NCI-H2107 (cell line): ENCODE measurements around the gene DUS4L.

Source experiments
- DNase-seq: peaks from one replicate; lab custom pipeline; 2025; lab: John Stamatoyannopoulos, UW

Gene DUS4L

DNA sequence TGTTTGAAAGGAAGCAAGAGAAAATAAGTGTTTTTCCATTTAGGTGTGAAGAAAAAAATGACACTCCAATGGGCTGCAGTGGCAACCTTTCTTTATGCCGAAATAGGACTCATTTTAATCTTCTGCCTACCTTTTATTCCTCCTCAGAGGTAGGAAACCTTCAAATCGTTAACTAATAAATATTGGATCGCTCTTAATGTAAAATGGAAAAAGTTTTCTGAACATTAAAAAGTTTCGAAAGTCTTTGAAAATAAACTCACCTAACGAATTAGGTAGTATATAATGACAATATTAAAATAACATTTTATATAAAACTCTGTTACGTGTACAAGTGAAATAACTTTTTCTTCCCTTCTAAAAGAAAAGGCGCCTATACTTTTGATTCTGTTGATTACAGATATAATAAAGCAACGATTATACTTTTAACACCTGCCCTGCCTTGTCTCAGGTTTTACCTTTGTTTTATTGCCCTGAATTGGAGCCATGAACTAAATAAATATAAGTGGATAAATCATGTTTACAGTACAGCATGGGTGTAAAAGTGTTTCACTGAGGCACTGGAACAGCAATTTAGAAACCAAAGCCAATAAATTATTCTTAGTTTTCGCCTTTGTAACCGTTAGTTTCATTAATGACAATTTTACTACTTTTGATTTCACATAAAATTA, 17.1 kb downstream of the DUS4L start:
- no peak for DNase-seq

DNA sequence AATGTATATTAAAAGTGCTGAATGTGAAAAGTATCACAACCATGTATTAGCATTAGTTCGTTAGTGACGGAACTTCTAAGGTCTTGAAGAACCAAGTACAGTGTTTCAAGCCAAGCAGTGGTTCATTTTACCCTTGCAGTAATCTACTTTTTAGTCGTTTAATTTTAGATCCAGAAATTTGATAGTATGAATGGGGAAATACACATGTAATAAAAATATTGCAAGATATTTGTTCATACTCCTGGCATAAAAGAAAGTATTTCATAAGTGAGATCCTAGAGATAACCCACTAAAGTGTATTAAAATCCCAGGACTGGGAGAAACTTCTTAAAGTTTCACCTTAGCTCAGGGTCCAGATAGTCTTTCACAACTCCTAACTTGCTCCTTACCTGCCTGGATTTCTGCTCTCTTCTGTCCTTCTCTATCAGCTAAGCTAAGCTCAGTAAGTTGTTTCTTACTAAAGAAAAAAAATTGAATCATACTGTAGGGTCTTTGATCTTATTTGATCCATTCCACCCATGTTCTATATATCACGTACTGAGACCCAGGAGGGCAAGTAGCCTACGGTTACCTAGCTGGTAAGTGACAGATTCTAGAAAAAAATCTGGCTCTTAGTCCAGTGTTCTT, 17.7 kb downstream of the DUS4L start:
- DNase-seq, result no peak

DNA sequence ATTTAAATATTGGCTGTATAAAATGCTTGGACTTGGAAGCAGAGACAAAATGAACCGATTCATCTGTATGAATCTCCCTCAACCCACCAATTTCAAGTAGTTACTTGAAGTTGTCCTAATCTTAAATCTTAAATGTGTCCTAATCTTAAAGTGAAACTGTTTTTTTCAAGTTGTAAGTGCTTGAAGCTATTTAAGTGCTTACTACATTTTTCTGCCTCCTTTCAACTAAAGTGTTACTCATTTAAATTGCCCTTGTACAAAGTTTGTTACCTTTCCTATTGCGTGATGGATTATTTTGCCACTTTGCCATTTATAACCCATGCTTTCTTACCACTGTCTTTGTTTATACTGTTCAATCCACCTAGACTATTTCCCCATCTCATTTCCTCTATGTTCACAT, 19.1 kb downstream of the DUS4L start:
- DNase-seq, result no peak

DNA sequence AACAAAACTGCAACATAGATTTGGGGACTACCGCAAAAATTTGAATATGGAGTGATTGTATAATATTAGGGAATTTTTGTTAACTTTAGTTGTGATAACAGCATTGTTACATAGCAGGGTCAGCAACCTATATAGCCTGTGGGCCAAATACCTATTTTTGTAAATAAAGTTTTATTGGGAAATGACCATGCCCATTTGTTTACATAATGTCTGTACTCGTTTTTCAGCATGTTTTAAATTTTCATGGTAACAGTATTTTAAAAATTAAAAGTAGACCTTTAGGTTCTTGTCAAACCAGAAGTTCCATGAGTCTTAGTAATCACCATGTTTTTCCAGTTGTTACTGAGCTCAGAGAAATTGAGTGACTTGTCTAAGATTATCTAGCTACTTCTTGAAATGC, 20.9 kb downstream of the DUS4L start:
- no peak for DNase-seq

DNA sequence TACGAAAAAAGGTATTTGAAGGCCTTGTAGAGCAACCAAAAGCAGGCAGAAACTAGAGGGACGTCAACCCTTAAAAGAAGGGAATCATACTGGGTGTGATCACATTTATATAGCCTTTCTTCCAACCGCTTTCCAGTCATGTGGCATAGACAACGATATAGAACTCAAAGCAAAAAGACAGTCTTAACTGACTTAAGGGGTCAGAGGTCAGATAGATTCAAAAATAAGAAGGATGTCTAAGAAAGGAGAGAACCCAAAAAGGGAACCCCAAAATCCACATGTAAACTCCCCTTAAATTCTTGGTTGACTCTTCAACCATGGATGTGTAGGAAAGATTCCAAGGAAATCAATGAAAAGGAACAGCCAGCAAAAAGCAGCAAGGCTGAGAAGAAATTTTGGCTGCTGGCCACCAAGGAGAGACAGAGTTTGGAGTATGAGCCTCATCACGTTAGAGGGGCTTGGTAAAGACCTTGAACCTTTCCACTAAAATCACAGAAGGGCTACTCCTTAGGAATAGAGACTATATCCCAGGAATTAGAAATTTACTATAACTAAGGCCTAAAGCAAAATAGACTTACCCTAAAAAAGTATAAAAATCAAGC, 24.9 kb downstream of the DUS4L start:
- DNase-seq, result no peak

DNA sequence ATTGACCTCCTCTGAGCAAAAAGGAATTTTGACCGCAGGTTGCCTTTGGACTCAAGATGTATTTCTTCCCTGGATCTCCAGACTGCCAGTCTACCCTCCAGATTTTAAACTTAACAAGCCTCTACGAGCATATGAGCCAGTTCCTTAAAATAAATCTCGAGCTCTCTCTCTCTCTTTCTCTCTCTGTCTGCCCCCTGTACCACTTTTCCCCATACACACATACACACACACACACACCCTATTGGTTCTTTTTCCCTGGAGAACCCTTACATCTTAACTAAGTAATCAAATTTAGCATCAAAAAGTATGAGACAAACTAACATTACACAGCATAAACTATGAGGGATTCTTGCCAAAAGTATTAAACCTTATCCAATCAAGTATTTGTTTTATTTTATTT, 27.6 kb downstream of the DUS4L start:
- no peak for DNase-seq

DNA sequence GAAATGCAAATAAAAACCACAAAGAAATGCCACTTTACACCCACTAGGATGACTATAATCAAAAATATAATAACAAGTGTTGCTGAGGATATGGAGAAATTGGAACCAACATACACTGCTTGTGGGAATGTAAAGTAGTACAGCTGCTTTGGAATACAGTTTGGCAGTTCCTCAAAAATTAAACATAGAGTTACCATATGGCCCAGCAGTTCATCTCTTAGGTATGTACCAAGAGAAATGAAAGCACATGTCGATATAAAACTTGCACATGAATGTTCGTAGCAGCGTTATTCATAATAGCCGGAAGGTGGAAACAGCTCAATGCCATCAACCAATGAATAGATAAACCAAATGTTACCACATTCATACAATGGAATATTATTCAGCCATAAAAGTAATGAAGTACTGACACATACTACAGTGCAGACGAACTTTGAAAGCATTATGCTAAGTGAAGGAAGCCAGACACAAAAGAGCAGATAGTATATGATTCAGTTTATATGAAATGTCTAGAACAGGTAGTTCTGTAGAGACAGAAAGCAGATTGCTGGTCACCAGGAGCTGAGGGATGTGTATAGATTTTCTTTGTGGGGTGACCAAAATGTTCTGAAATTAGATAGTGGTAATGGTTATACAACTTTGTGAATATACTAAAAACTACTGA, 28.7 kb downstream of the DUS4L start:
- no peak for DNase-seq

DNA sequence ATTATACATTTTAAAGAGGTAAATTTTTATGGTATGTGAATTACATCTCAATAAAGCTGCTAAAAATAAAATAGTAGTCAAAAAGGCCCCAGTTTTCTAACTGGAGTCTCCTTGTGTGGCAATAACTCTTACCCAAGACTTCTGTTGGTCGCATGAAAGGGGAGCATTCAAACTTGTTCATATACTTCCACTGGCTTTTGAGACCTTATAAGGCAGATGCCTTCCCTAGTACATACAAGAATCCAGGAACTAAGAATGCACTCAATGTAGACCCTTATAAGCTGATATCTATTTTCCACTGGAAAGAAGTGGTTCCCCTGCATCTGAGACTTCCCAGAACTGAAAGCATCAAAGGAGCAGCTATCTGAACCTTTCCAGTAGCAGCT, 29.2 kb downstream of the DUS4L start:
- DNase-seq, result no peak

DNA sequence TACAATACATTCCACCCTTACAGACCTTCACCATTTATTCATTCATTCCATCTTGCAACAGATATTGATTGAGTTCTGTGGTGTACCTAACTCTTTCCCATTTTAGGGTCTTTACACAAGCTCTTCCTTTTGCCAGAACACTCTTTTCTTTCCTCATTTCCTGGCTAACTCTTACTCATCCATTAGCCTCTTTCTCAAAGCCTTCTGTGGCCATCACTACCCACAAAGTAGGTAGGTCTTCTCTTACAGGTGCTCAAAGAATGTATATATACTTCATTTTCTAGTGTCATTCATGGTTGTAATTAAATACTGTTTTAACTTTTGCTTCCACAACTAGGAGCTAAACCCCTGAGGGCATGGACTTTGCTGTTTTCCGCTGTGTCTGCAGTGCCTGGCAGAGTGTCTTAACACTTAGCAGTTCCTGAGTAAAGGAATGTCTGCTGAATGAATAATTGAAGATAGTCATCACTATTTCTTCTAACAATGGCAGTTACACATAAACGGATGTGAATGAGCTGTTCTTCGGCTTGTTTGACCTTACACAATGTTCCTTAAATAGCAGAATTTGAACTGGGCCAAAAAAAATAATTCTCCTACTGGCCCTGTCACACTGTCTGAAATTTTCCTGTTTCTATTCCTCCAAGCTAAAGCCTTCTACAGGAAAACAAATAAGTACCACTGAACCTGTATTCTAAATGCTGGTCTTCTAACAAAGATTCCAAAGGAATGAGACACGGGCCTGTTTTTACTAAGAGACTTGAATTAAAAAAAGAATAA, 31.4 kb downstream of the DUS4L start:
- no peak for DNase-seq

DNA sequence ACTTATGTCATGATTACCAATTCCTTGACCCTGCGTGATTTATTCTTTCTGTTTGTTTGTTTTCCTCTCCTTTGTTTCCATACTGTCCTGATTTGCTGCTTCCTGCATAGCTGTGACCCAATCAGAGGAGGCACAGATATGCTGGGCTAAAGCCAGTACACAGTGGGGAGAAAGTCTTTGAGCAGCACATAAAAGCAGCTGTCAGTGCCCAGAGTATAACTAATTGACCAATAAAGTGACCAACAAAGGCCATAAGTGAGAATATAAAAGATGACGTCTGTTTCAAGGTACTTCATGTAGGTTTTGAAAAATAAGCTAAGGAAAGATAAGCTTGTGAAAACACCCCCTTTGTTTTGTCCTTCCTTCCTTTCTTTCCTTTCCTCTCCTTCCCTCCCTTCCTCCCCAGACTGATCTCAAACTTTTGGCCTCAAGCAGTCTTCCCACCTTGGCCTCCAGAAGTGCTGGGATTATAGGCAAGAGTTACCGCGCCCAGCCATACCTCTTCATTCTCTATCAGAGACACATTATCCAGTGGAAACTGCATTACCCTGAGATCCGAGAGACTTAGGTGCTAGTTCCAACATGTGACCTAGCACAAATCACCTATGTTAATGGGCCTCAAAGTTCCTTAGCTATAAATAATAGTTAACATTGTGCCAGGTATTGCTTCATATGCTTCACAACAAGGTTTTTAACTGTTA, 33.3 kb downstream of the DUS4L start:
- DNase-seq, result no peak

DNA sequence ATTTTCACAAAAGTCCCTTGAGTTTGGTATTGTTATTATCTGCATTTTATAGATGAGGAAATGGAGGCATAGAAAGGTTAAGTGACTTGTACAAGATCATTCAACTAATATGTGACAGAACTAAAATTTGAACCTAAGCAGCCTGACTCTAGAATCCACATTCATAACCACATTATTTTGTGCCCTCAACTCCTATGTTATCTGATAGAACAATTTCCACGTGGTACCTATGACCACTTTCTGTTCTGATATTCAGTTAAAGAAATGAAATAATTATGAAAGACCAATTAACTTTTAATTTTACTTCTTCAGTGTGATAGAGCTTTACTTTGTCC, 33.8 kb downstream of the DUS4L start:
- DNase-seq, result no peak

DNA sequence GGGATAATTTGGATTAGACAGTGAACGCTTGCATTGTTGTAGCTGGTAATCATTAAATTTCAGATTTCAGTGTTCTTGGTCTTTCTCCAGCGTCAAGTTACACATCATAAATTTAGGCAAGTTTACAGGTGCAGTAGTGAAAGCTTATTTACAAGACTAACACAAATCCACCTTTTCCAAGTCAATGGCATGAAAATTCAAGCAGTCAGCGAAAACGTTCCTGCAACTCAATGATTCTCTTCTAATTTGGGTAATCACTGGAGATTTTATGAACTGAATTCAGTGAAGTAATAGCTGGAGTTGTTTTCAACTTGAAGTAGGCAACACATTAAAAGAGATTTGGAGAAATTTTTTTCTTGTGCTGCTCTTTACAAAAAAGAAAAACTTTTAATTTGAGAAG, 34.2 kb downstream of the DUS4L start:
- DNase-seq, result no peak

DNA sequence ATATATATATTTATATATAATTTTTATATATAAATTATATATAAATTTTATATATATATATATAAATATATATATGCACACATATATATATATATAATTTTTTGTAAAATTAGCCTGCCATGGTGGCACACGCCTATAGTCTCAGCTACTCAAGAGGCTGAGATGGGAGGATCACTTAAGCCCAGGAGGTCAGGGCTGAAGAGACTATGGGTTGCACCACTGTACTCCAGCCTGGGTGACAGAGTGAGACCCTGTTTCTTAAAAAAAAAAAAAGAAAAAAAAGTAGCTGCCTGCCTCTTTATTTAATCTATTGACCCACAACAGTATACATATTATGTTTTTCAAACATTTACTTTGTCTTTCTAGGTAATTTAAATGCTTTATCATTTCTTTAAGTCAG, 35.5 kb downstream of the DUS4L start:
- DNase-seq, result no peak

DNA sequence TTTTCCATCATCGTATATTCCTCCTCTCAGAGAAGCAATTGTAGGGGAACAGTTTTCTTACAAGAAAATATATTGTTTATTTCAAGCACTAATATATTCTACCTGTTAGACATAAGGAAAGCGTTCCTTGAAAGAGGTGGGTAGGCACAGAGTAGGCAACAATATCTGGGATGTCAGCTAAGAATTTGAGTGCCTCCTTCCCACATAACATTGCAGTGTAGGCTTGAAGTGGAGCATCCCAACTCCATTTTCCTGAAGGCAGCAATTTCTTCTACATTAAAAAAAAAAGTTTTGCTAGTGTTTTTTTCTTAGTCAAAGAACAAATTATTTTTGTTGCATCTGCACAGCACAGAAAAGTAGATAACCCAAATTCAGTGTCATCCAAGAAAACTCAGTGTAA, 37.0 kb downstream of the DUS4L start:
- DNase-seq, result no peak

DNA sequence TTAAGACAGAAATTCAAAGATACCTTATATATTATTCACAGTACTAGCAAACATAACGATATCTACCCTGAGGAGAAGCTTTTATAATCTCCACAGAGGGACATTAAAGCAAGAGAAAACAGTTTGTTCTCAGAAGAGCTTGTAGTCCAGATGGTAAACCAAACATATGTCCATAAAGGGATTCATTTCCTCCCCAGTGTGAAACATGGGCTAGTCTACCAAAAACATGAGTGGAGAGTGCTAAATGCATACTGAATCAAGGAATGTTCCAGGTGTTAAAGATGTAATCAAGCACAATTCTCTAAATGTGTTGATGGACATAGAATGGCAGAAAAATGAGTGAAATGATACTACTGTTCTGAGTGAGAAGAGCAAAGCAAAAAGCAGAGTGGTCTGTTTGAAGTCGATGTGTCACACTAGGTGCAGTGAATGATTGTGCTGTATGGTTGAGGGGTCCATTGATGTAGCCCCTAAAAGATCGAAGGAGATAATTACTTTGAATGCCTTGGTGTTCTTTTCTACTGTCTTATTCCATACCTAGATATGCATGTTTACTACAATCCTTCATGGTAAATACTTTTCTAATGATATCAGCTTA, 41.5 kb downstream of the DUS4L start:
- DNase-seq, result no peak

DNA sequence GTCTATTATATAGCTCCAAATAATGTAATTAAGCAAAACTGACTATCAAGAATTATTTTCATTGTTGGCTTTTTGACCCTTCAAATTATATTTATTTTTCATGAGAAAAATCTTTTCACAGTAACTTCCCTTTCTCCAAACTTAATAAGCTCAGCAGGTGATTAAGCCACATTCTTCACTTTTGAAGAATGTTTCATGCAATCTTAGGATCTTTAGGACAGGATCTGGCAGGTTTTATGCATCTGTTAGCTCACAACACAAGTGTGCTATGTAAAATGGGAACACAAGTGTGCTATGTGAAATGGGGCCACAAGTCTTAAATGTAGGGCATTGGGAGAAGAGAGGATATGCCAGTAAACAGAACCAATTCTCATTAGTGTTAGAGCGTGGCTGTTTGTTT, 42.5 kb downstream of the DUS4L start:
- DNase-seq, result no peak

DNA sequence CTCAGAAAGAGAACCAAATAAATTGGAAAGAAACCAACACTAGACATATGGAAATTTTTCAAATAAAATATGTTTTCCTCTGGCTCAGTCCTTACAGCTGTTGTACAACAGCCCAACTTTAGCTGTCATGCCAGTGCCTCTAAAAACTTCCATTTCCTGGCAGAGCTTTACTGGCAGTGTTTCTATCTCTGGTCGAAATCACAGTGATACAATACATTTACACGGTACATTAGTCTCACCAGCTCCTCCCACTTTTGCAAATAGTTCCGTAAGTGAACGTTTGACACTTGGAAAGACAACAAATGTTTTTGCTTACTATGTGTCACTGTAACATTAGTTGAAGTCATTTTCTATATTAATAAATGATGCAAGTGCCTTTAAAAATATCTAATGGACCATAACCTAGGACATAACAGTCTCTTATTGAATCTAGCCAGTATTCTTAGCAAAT, 46.1 kb downstream of the DUS4L start:
- no peak for DNase-seq

DNA sequence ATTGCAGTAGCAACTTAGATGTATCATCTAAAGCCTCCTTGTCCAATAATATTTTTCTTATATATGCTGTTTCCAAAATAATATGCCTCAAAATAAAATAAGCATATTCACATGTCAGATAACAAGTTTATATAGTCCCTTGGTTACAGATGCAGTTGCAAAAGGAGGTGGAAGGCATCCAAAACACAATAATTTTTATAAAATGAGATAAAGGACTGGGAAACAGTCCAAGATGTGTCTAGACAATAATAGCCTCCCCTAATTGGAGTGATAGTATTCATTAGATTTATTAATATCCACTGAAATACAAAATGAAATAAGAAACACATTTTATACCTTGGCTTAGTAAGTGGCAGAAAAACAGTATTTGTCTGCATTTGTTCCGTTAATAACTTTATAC, 46.6 kb downstream of the DUS4L start:
- DNase-seq, result no peak

DNA sequence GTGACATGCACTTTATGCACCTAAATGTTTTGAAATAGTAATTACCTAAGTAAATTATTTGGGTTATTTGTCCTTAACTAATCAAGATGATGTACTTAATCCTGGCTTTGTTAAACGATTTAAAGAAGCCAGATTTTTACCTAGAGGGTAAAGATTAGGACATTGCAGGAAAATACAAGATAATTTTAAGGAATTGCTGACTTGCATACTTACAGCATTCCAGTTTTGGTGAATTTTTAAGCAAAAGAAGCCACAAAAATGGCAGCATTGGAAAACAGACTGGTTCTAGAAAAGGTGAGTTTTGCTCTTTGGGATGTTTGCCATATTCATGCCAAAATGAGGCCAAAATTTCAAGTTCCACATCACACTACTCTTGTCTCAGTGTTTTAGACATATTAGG, 49.7 kb downstream of the DUS4L start:
- no peak for DNase-seq

DNA sequence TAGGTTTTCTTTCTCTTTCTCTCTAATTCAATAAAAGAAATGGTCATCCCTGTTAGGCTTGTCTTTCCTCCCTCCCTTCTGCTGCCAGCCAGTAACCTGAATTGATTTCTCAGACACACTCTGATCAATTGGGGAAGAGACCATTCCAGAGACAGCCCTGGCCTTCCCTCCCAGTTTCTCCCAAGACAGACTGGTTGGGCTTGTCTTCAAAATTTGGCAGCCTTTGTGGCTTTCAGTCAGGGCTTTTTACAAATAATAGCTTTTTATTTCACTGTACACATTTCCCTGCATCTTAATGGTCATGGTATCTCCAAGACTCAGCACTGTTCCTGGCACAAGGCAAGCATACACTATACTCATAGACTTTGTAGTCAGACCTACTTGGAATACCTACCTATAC, 50.2 kb downstream of the DUS4L start:
- no peak for DNase-seq

DNA sequence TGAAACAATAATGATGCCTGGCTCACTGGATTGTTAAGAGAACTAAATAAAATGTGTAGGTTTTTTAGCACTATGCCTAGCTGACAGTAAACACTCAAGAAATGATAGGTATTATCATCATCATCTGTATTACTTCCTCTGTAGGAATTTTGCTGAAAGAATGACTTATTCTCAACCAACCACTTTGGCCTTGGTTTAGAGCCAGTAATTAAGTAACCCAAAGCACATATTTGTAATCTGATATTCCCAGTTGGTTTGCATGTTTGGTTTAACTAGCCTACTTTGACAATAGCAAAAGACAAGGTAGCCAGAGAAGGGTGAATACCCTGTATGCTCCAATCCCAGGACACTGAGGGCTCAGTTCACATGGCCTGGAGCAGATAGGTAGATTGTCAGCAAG, 50.7 kb downstream of the DUS4L start:
- DNase-seq, result no peak
